Heart right ventricle (tissue), 16 donors: ENCODE results near the gene EDA2R. TPM values are rescaled to one million over a fixed set of nuclear protein-coding genes. Genes with fewer than 3 reads are reported as not detected.

ENCODE experiments used
- ATAC-seq, 8 donors: fragments of 200-7000 bp; cut with Tn5 transposase; one replicate each; pipeline ENCODE4 v1.9.1; 2020; ENCODE audit warnings: mild to moderate bottlenecking in 8 of 8, moderate library complexity in 8 of 8, moderate number of reproducible peaks in 1 of 8
- DNase-seq, 2 donors: peaks; one replicate each; pipeline ENCODE4 v3.0.0-alpha.2; 2020
- H3K27ac ChIP-seq, 10 donors: fragments of 200-600 bp; sonication (generic) in 2 of 10; one replicate each; pipeline versions ENCODE4 v1.5.0 to v1.8.0; 2020 to 2022; ENCODE audit warnings: mild to moderate bottlenecking in 3 of 10
- H3K27me3 ChIP-seq, 7 donors: fragments of 200-600 bp; one replicate each; pipeline ENCODE4 v1.8.0; 2021 to 2022; ENCODE audit warnings: mild to moderate bottlenecking in 2 of 7
- H3K36me3 ChIP-seq, 9 donors: fragments of 200-600 bp; sonication (generic) in 1 of 9; one replicate each; pipeline versions ENCODE4 v1.5.0 to v1.8.0; 2020 to 2022; ENCODE audit warnings: mild to moderate bottlenecking in 2 of 9
- H3K4me1 ChIP-seq, 9 donors: fragments of 200-600 bp; sonication (generic) in 1 of 9; one replicate each; pipeline versions ENCODE4 v1.5.0 to v1.8.0; 2020 to 2022; ENCODE audit warnings: mild to moderate bottlenecking in 4 of 9
- H3K4me3 ChIP-seq, 10 donors: fragments of 200-600 bp; sonication (generic) in 2 of 10; one replicate each; pipeline versions ENCODE4 v1.5.0 to v1.8.0; 2020 to 2022; ENCODE audit warnings: mild to moderate bottlenecking in 7 of 10, moderate library complexity in 2 of 10
- H3K9me3 ChIP-seq, 11 donors: fragments of 200-600 bp in 10 of 11; sonication (generic) in 2 of 11; one replicate each; pipeline versions ENCODE4 v1.5.0 to v1.8.0; 2013 to 2022; ENCODE audit warnings: mild to moderate bottlenecking in 2 of 11, control low read depth in 1 of 11, moderate library complexity in 1 of 11
- WGBS, 2 donors: extraction: QIAGEN DNeasy Blood & Tissue Kit; methylation state at CpG; one replicate each; pipeline ENCODE4 v1.1.7; 2013; ENCODE audit warnings: inconsistent platforms in 1 of 2; 5-methylcytosine and 5-hydroxymethylcytosine counted together
- intact Hi-C, 10 donors: fragments of 100-400 bp; cut with DNase I; formaldehyde crosslinking; loops; one replicate each; pipeline versions ENCODE4 v1.11.1 to v1.14.2; 2022
- polyA plus RNA-seq, 2 donors: library from polyadenylated mRNA; stranded (reverse); fragments of 200-250 nt; gene quantifications; one replicate each; pipeline ENCODE4 v1.2.3, GENCODE V29; 2013
- total RNA-seq, 10 donors: library from RNA; stranded (reverse); fragmentation: NEBNext Ultra II Directional in 3 of 10; extraction: Animal tissue kit (Norgen Biotek cat#: 25700) in 3 of 10; gene quantifications; one replicate each; pipeline versions ENCODE4 v1.2.1 to v1.2.4, GENCODE V29; 2021 to 2023
- TF ChIP-seq, protein P1 (sequence below), 9 donors: fragments of 200-600 bp; sonication (generic) in 2 of 9; IDR thresholded peaks; one replicate each; pipeline versions ENCODE4 v1.5.0 to v1.8.0; 2021 to 2022; ENCODE audit warnings: antibody characterized with exemption in 9 of 9, mild to moderate bottlenecking in 5 of 9, moderate library complexity in 1 of 9
- donor health status: Arrhythmogenic right ventricular cardiomyopathy.
- donor health status: ischemic (EF 13 %, LVEDD 7.1; RV severe dilation, severe dysfunction).
- donor health status: healthy with polysubstance abuse.
- donor health status: DM: no; HTN: yes; CAD: no.
- donor health status: DM: no; HTN: no; CAD: no.
- donor health status: ischemic (EF 25% LVEDD 6.9; RV normal size, moderate dysfunction).
- donor health status: ischemic (EF 25% LVEDD 5.7; RV mildly dilated, moderate dysfunction).
- donor health status: healthy.
- donor health status: DM: yes; HTN: yes; CAD: no.
- donor health status: Ischemic cardiomyopathy.
- donor health status: ischemic (EF 35%, LVEDD 5.7; RV mildly dilated, moderate dysfunction).
- donor health status: nonischemic (EF 11% LVEDD 7.7; RV severe dilation, severe dysfunction).
- donor health status: DM: yes; HTN: yes; CAD: no.
- donor health status: PGD.
- donor health status: ischemic (EF 29% LVEDD 5.4; RV normal size, mild dysfunction).
- donor health status: nonischemic (EF 23%, LVEDD 6.1; RV moderate dilation, normal function).

EDA2R gene
- total and polyA plus RNA-seq, 12 donors: 0.12 to 4.1 (median 0.74) TPM

- DNase-seq (no peak), ATAC-seq (no peak)
- 86 to 91% methylated on average over 3 of the region's 3 CpGs for WGBS, 2 donors
- H3K36me3 ChIP-seq: no peaks in the 10 kb centered on the region
- H3K27ac ChIP-seq: no peak overlapping the region
- H3K4me3 ChIP-seq: no peak overlapping the region
- TF ChIP-seq, protein P1, sequence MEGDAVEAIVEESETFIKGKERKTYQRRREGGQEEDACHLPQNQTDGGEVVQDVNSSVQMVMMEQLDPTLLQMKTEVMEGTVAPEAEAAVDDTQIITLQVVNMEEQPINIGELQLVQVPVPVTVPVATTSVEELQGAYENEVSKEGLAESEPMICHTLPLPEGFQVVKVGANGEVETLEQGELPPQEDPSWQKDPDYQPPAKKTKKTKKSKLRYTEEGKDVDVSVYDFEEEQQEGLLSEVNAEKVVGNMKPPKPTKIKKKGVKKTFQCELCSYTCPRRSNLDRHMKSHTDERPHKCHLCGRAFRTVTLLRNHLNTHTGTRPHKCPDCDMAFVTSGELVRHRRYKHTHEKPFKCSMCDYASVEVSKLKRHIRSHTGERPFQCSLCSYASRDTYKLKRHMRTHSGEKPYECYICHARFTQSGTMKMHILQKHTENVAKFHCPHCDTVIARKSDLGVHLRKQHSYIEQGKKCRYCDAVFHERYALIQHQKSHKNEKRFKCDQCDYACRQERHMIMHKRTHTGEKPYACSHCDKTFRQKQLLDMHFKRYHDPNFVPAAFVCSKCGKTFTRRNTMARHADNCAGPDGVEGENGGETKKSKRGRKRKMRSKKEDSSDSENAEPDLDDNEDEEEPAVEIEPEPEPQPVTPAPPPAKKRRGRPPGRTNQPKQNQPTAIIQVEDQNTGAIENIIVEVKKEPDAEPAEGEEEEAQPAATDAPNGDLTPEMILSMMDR (IDR thresholded peaks at IDR 0.05): no peak
- no peaks in the 10 kb centered on the region for H3K9me3 ChIP-seq
- intact Hi-C loops: no loop called here
- H3K4me1 ChIP-seq: no peaks in the 10 kb centered on the region
- peaks cover 0 to 6% (median 0%) of the 10 kb centered on the region in 7 donors for H3K27me3 ChIP-seq
Observed at GRCh38 chrX:66622209-66622608, 16.7 kb downstream of the EDA2R start.

DNA sequence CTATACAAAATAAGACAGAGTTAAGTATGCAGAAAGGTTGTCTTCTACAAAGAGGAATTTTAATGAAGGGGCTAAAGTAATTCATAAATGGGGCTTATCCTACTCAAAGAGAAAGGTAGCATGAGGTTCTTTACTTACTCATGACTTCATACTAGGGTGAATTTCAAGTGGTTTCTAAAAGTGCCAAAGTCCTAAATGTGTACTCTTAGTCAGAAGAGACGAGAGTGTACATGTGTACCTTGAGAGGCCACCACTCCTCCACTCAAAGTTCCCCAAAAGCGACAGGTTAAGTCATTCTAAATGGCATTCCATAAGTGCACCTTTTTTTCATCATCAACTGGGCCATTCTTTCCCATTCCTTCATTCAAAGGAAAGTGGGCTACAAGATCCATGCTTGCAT lies 21.9 kb downstream of the EDA2R start:
- Histone ChIP-seq H3K9me3 (no peaks in the 10 kb centered on the region), H3K36me3 (no peaks in the 10 kb centered on the region), H3K4me1 (no peaks in the 10 kb centered on the region), H3K27me3 (peaks cover 0 to 6% (median 0%) of the 10 kb centered on the region in 7 donors), H3K27ac (no peak overlapping the region), H3K4me3 (no peak overlapping the region)
- DNase-seq: no peak
- ATAC-seq: no peak
- intact Hi-C loops: no loop called here
- TF ChIP-seq, protein P1 (IDR thresholded peaks at IDR 0.05): no peak
- WGBS, 2 donors: 82 to 88% methylated on average over 2 of the region's 2 CpGs

GRCh38 chrX:66602381-66602938 lies 36.4 kb downstream of the EDA2R start:
- no peak for DNase-seq
- H3K36me3 ChIP-seq: peaks cover 0 to 16% (median 0%) of the 10 kb centered on the region in 9 donors
- no peak overlapping the region for H3K27ac ChIP-seq
- intact Hi-C loops: no loop called here
- H3K4me3 ChIP-seq: no peak overlapping the region
- TF ChIP-seq, protein P1 (IDR thresholded peaks at IDR 0.05): no peak
- H3K9me3 ChIP-seq: peaks cover 0 to 4% (median 0%) of the 10 kb centered on the region in 11 donors
- no peak for ATAC-seq
- no peaks in the 10 kb centered on the region for H3K27me3 ChIP-seq
- WGBS, 2 donors: 45 to 73% methylated on average over 1 of the region's 1 CpG
- H3K4me1 ChIP-seq: no peaks in the 10 kb centered on the region

GRCh38 chrX:66601522-66601921 lies 37.4 kb downstream of the EDA2R start:
- H3K4me1 ChIP-seq: no peaks in the 10 kb centered on the region
- no peak overlapping the region for H3K4me3 ChIP-seq
- ATAC-seq (no peak), DNase-seq (no peak)
- no peak overlapping the region for H3K27ac ChIP-seq
- intact Hi-C loops: no loop called here
- TF ChIP-seq, protein P1 (IDR thresholded peaks at IDR 0.05): no peak
- H3K9me3 ChIP-seq: no peaks in the 10 kb centered on the region
- peaks cover 0 to 16% (median 0%) of the 10 kb centered on the region in 9 donors for H3K36me3 ChIP-seq
- no peaks in the 10 kb centered on the region for H3K27me3 ChIP-seq
